Stimulated activated CD8-positive, alpha-beta memory T cell treated with anti-CD3 and anti-CD28 coated beads, Interleukin-12 subunit alpha, Interleukin-12 subunit beta, amount 100 ng/mL, for 4 hours (primary cell): ENCODE data around the gene SDHC.
"Not testable (repeated sequence)": the region's sequence is repeated elsewhere in the genome, so short reads cannot be mapped to it uniquely, and the experiment has no call there.

Source experiments
- DNase-seq: peaks from one replicate; pipeline ENCODE4 v3.0.0-alpha.2; 2020; ENCODE audit warnings: low read depth

The SDHC gene

GRCh38 chr1:161388639-161389038 is 74.5 kb downstream of the SDHC start:
- DNase-seq = no peak

- not testable (repeated sequence) for DNase-seq
These were observed 75.0 kb downstream of the SDHC start for GRCh38 chr1:161389158-161389557.

- peak; percentile 84 for DNase-seq
These were observed 75.7 kb downstream of the SDHC start for GRCh38 chr1:161389691-161390558.

GRCh38 chr1:161390559-161390858 is 76.3 kb downstream of the SDHC start:
- no peak for DNase-seq

- DNase-seq = not testable (repeated sequence)
These were observed 77.0 kb downstream of the SDHC start for GRCh38 chr1:161391136-161391535.

- no peak for DNase-seq
These were observed 77.4 kb downstream of the SDHC start for GRCh38 chr1:161391611-161392010.

GRCh38 chr1:161393151-161393550 is 79.0 kb downstream of the SDHC start:
- DNase-seq = no peak

- not testable (repeated sequence) for DNase-seq
These were observed 82.9 kb downstream of the SDHC start for GRCh38 chr1:161397038-161397437.

- DNase-seq = no peak
These were observed 84.7 kb downstream of the SDHC start for GRCh38 chr1:161398900-161399256.

GRCh38 chr1:161399257-161399998 is 85.2 kb downstream of the SDHC start:
- DNase-seq = peak; percentile 84

GRCh38 chr1:161402446-161402845 is 88.3 kb downstream of the SDHC start:
- no peak for DNase-seq

- DNase-seq = no peak
These were observed 89.9 kb downstream of the SDHC start for GRCh38 chr1:161404051-161404597.

- not testable (repeated sequence) for DNase-seq
These were observed 92.4 kb downstream of the SDHC start for GRCh38 chr1:161406551-161406950.

- no peak for DNase-seq
These were observed 93.3 kb downstream of the SDHC start for GRCh38 chr1:161407451-161407985.

GRCh38 chr1:161408429-161409052 is 94.4 kb downstream of the SDHC start:
- no peak for DNase-seq

GRCh38 chr1:161409848-161410635 is 95.9 kb downstream of the SDHC start:
- DNase-seq = not testable (repeated sequence)

- not testable (repeated sequence) for DNase-seq
These were observed 96.4 kb downstream of the SDHC start for GRCh38 chr1:161410636-161410970.
